H1 (cell line): ENCODE data around the gene DICER1. TPM values are rescaled to one million over a fixed set of nuclear protein-coding genes. Genes with fewer than 3 reads are reported as not detected.

Source experiments
- CTCF ChIA-PET: fragments of 300-600 bp; sonication (Branson Sonifier 250); formaldehyde crosslinking; loops from one replicate; lab custom pipeline; 2021; ENCODE audit not compliant: partially characterized antibody; lab: Charles Lee
- POLR2A ChIA-PET: fragments of 300-600 bp; sonication (Branson Sonifier 250); formaldehyde crosslinking; loops from one replicate; lab custom pipeline; 2021; ENCODE audit warnings: inconsistent platforms; ENCODE audit not compliant: partially characterized antibody; lab: Charles Lee
- DNase-seq, 2 experiments: peaks; one replicate each; pipeline versions ENCODE4 v3.0.0 to v3.0.0-alpha.2; 2010 to 2022; ENCODE audit warnings: low spot score in 2 of 2, low read depth in 1 of 2, mixed read lengths in 1 of 2
- FAIRE-seq: peaks from 2 replicates; lab custom pipeline; 2011; peaks lifted over from hg19 to GRCh38; lab: Jason Lieb, UNC
- H2AFZ ChIP-seq: 2 replicates; pipeline ENCODE4 v1.8.1; 2012; ENCODE audit warnings: low read length, inconsistent platforms
- H2AK5ac ChIP-seq: 2 replicates; pipeline ENCODE4 v1.6.1; 2013; ENCODE audit warnings: low read depth, low read length
- H2BK120ac ChIP-seq: replicated peaks from 2 replicates; pipeline ENCODE3; 2013; ENCODE audit warnings: low read depth, low read length, inconsistent platforms
- H2BK12ac ChIP-seq: 2 replicates; pipeline ENCODE4 v1.6.1; 2013; ENCODE audit warnings: low read depth, low read length
- H2BK15ac ChIP-seq: 2 replicates; pipeline ENCODE4 v1.6.1; 2013; ENCODE audit warnings: low read length
- H2BK20ac ChIP-seq: 2 replicates; pipeline ENCODE4 v1.6.1; 2013; ENCODE audit warnings: low read length
- H2BK5ac ChIP-seq: 2 replicates; pipeline ENCODE4 v1.6.1; 2013; ENCODE audit warnings: low read depth, low read length
- H3K14ac ChIP-seq: 2 replicates; pipeline ENCODE4 v1.6.1; 2013; ENCODE audit warnings: inconsistent platforms; ENCODE audit not compliant: insufficient read length
- H3K18ac ChIP-seq: 2 replicates; pipeline ENCODE4 v1.6.1; 2013; ENCODE audit warnings: low read length; ENCODE audit errors: extremely low read depth
- H3K23ac ChIP-seq: 2 replicates; pipeline ENCODE4 v1.6.1; 2013; ENCODE audit warnings: inconsistent platforms; ENCODE audit not compliant: insufficient read length
- H3K23me2 ChIP-seq: 2 replicates; pipeline ENCODE4 v1.6.1; 2013; ENCODE audit warnings: low read depth, low read length
- H3K27ac ChIP-seq: 2 replicates; pipeline ENCODE4 v1.6.1; 2011; ENCODE audit warnings: low read depth, low read length, inconsistent platforms
- H3K27me3 ChIP-seq, 4 experiments: replicated peaks in 1 of 4; 1 replicate in 1 of 4; 2 replicates in 3 of 4; pipeline versions ENCODE4 v1.6.1 to v1.8.1; 2011 to 2013; ENCODE audit warnings: low read length in 3 of 4, mild to moderate bottlenecking in 3 of 4, inconsistent platforms in 2 of 4, mixed read lengths in 2 of 4, moderate library complexity in 1 of 4; ENCODE audit not compliant: control insufficient read depth in 3 of 4, insufficient read depth in 3 of 4; ENCODE audit errors: extremely low read depth in 1 of 4
- H3K36me3 ChIP-seq, 4 experiments: 2 replicates each; pipeline versions ENCODE4 v1.6.1 to v1.8.1; 2011 to 2013; ENCODE audit warnings: mild to moderate bottlenecking in 4 of 4, low read length in 3 of 4, moderate library complexity in 2 of 4, control low read depth in 1 of 4, inconsistent platforms in 1 of 4; ENCODE audit not compliant: insufficient read depth in 4 of 4, control insufficient read depth in 2 of 4
- H3K4ac ChIP-seq: replicated peaks from 2 replicates; pipeline ENCODE3; 2013; ENCODE audit warnings: low read length, low read depth, mixed read lengths, inconsistent platforms; ENCODE audit not compliant: insufficient read length
- H3K4me1 ChIP-seq, 4 experiments: replicated peaks in 1 of 4; 1 replicate in 1 of 4; 2 replicates in 3 of 4; pipeline versions ENCODE4 v1.6.1 to v1.8.1; 2011 to 2013; ENCODE audit warnings: low read length in 3 of 4, inconsistent platforms in 2 of 4, mixed read lengths in 1 of 4; ENCODE audit not compliant: insufficient read depth in 4 of 4, control insufficient read depth in 3 of 4
- H3K4me2 ChIP-seq, 2 experiments: 2 replicates each; pipeline versions ENCODE4 v1.6.1 to v1.8.1; 2011 to 2013; ENCODE audit warnings: low read depth in 2 of 2, low read length in 2 of 2, control low read depth in 1 of 2, inconsistent platforms in 1 of 2, mild to moderate bottlenecking in 1 of 2; ENCODE audit not compliant: insufficient read depth in 1 of 2
- H3K4me3 ChIP-seq, 4 experiments: fragments of 200-600, 300-600 bp in 1 of 4; sonication (generic), shearing (Covaris generic), sonication (Bioruptor Twin) in 1 of 4; 2 replicates each; pipeline versions ENCODE4 v1.5.1 to v1.8.1; 2011 to 2016; ENCODE audit warnings: low read length in 4 of 4, low read depth in 3 of 4, control low read depth in 2 of 4, inconsistent platforms in 2 of 4, mild to moderate bottlenecking in 2 of 4, mixed read lengths in 1 of 4, moderate library complexity in 1 of 4; ENCODE audit not compliant: insufficient read depth in 2 of 4; ENCODE audit errors: extremely low read depth in 1 of 4
- H3K56ac ChIP-seq: replicated peaks from 2 replicates; pipeline ENCODE3; 2013; ENCODE audit warnings: low read depth, mild to moderate bottlenecking, mixed read lengths, low read length, inconsistent platforms; ENCODE audit not compliant: insufficient read length
- H3K79me1 ChIP-seq: 2 replicates; pipeline ENCODE4 v1.6.1; 2013; ENCODE audit warnings: low read depth, low read length, control low read depth
- H3K79me2 ChIP-seq, 2 experiments: 2 replicates each; pipeline versions ENCODE4 v1.6.1 to v1.8.1; 2012 to 2013; ENCODE audit warnings: low read length in 2 of 2, mild to moderate bottlenecking in 2 of 2, inconsistent platforms in 1 of 2; ENCODE audit not compliant: insufficient read depth in 2 of 2, control insufficient read depth in 1 of 2
- H3K9ac ChIP-seq, 4 experiments: replicated peaks in 1 of 4; 1 replicate in 1 of 4; 2 replicates in 3 of 4; pipeline versions ENCODE4 v1.6.1 to v1.8.1; 2011 to 2013; ENCODE audit warnings: low read depth in 3 of 4, low read length in 3 of 4, control low read depth in 2 of 4, mild to moderate bottlenecking in 2 of 4, moderate library complexity in 2 of 4, inconsistent platforms in 1 of 4; ENCODE audit errors: extremely low read depth in 1 of 4
- H3K9me3 ChIP-seq, 2 experiments: 2 replicates each; pipeline versions ENCODE4 v1.6.1 to v1.8.1; 2012 to 2013; ENCODE audit warnings: mild to moderate bottlenecking in 2 of 2, moderate library complexity in 2 of 2, control low read depth in 1 of 2, inconsistent platforms in 1 of 2, low read depth in 1 of 2, low read length in 1 of 2, mixed read lengths in 1 of 2; ENCODE audit not compliant: insufficient read depth in 2 of 2
- H4K20me1 ChIP-seq, 2 experiments: replicated peaks in 1 of 2; 2 replicates each; pipeline versions ENCODE3 to v1.8.1; 2011 to 2013; ENCODE audit warnings: inconsistent platforms in 2 of 2, low read length in 2 of 2, mild to moderate bottlenecking in 1 of 2; ENCODE audit not compliant: insufficient read depth in 2 of 2, control insufficient read depth in 1 of 2
- H4K5ac ChIP-seq: 2 replicates; pipeline ENCODE4 v1.6.1; 2013; ENCODE audit warnings: low read length, low read depth, mixed read lengths, inconsistent platforms; ENCODE audit not compliant: insufficient read length
- H4K8ac ChIP-seq: 2 replicates; pipeline ENCODE4 v1.8.0; 2013; ENCODE audit warnings: mild to moderate bottlenecking, moderate library complexity, low read length, inconsistent platforms; ENCODE audit not compliant: insufficient read depth; ENCODE audit errors: extremely low read depth
- H4K91ac ChIP-seq: replicated peaks from 2 replicates; pipeline ENCODE3; 2013; ENCODE audit warnings: low read length, mixed read lengths, inconsistent platforms; ENCODE audit not compliant: insufficient read length
- BCL11A ChIP-seq, 2 experiments: IDR thresholded peaks; one replicate each; pipeline ENCODE4 v1.6.1; 2011; ENCODE audit warnings: low read depth in 2 of 2, low read length in 2 of 2, mild to moderate bottlenecking in 2 of 2
- BRCA1 ChIP-seq: IDR thresholded peaks from 2 replicates; pipeline ENCODE4 v1.6.1; 2012; ENCODE audit warnings: low read depth, low read length, improper control_type of control experiment
- CREB1 ChIP-seq: IDR thresholded peaks from 2 replicates; pipeline ENCODE4 v1.6.1; 2012; ENCODE audit warnings: inconsistent platforms
- E2F6 ChIP-seq: IDR thresholded peaks from 2 replicates; pipeline ENCODE4 v1.6.1; 2012; ENCODE audit warnings: inconsistent platforms
- MAX ChIP-seq: IDR thresholded peaks from 2 replicates; pipeline ENCODE4 v1.6.1; 2012; ENCODE audit warnings: inconsistent platforms
- NANOG ChIP-seq: IDR thresholded peaks from 2 replicates; pipeline ENCODE4 v1.6.1; 2011; ENCODE audit warnings: low read length, low read depth, mild to moderate bottlenecking, inconsistent platforms; ENCODE audit not compliant: insufficient read depth, poor library complexity, severe bottlenecking
- RAD21 ChIP-seq, 2 experiments: IDR thresholded peaks in 1 of 2; conservative IDR thresholded peaks in 1 of 2; 2 replicates each; pipeline ENCODE4 v1.6.1; 2011; ENCODE audit warnings: low read depth in 2 of 2, low read length in 2 of 2, improper control_type of control experiment in 1 of 2, inconsistent platforms in 1 of 2, mild to moderate bottlenecking in 1 of 2, moderate library complexity in 1 of 2
- SP1 ChIP-seq: IDR thresholded peaks from 2 replicates; pipeline ENCODE4 v1.6.1; 2011; ENCODE audit warnings: low read depth, low read length
- SRF ChIP-seq: IDR thresholded peaks from 2 replicates; pipeline ENCODE4 v1.6.1; 2011; ENCODE audit warnings: mild to moderate bottlenecking, low read depth, low read length, moderate library complexity
- YY1 ChIP-seq: IDR thresholded peaks from 2 replicates; pipeline ENCODE4 v1.6.1; 2011; ENCODE audit warnings: low read depth, mild to moderate bottlenecking, low read length
- ZNF274 ChIP-seq: IDR thresholded peaks from 2 replicates; pipeline ENCODE4 v1.7.0; 2012; ENCODE audit warnings: low read length, borderline replicate concordance; ENCODE audit errors: extremely low read depth
- WGBS, 2 experiments: shearing (Covaris generic) in 1 of 2; methylation state at CpG; one replicate each; pipeline versions ENCODE4 v1.1.6 to v1.1.7; 2013 to 2015; ENCODE audit warnings: low lambda C conversion rate in 2 of 2, mixed read lengths in 2 of 2, inconsistent platforms in 1 of 2, low coverage in 1 of 2, missing lambda C conversion rate in 1 of 2; ENCODE audit not compliant: insufficient replicate concordance in 2 of 2, insufficient coverage in 1 of 2, insufficient read length in 1 of 2; ENCODE audit errors: extremely low coverage in 1 of 2, missing lambda C conversion rate in 1 of 2; 5-methylcytosine and 5-hydroxymethylcytosine counted together
- polyA plus RNA-seq, 7 experiments: library from polyadenylated mRNA; depleted of rRNA in 3 of 7; stranded (reverse) in 5 of 7; unstranded in 2 of 7; fragments of >200 nt in 5 of 7; fragments of 200-250 nt in 2 of 7; gene quantifications; 1 replicate in 5 of 7; 2 replicates in 1 of 7; 4 replicates in 1 of 7; pipeline versions ENCODE4 v1.2.1 to v1.2.3, GENCODE V29; 2011 to 2013; ENCODE audit warnings: missing spikeins in 2 of 7, mixed read lengths in 2 of 7
- total RNA-seq: library from RNA; stranded (reverse); fragmentation: NEBNext Ultra II Directional; extraction: Animal tissue kit (Norgen Biotek cat#: 25700); gene quantifications from 2 replicates; pipeline ENCODE4 v1.2.1, GENCODE V29; 2021

The DICER1 gene
- total and polyA plus RNA-seq, 2 of the 8 experiments (the other 6 are each of a cell fraction or from before 2014, with no cell fraction given): 11.9 to 61.8 TPM

- Histone ChIP-seq H4K20me1 (no peaks in the 10 kb centered on the region), H3K9me3 (no peaks in the 10 kb centered on the region), H3K27ac (no peak overlapping the region), H3K27me3 (no peaks in the 10 kb centered on the region), H2AK5ac (no peak overlapping the region), H2BK20ac (no peak overlapping the region), H2AFZ (no peak overlapping the region), H3K23ac (no peak overlapping the region), H3K23me2 (no peaks in the 10 kb centered on the region), H2BK5ac (no peak overlapping the region), H3K4me2 (no peak overlapping the region), H2BK12ac (no peak overlapping the region), H4K8ac (no peak overlapping the region), H3K79me2 (no peaks in the 10 kb centered on the region), H3K4ac (no peak overlapping the region), H3K36me3 (no peaks in the 10 kb centered on the region), H2BK15ac (no peak overlapping the region), H4K5ac (no peak overlapping the region), H3K56ac (no peak overlapping the region), H3K4me1 (no peaks in the 10 kb centered on the region), H4K91ac (no peak overlapping the region), H3K9ac (no peak overlapping the region), H3K79me1 (no peaks in the 10 kb centered on the region), H3K18ac (no peak overlapping the region), H2BK120ac (no peak overlapping the region), H3K14ac (no peak overlapping the region), H3K4me3 (no peak overlapping the region)
- DNase-seq: no peak
- no peak for FAIRE-seq
- CTCF ChIA-PET: interaction anchor here (1.0 to 1.2 kb wide), 2 partner anchors 8 to 103 kb away, joined by 3 read pairs; no protein-coding TSS in a partner anchor
- POLR2A ChIA-PET: no interaction called here
- 86% methylated on average over 7 of the region's 7 CpGs; no CpG with 5 or more reads in 1 of the 2 experiments for WGBS, 2 experiments
- TF ChIP-seq RAD21 (IDR thresholded peaks at IDR 0.05 in 1 of 2, conservative IDR thresholded peaks at IDR 0.05 in 1 of 2; ENCODE audit: low read depth in 2 of 2, low read length in 2 of 2) (no peak), ZNF274 (no peak), SP1 (no peak), NANOG (no peak), BCL11A (IDR thresholded peaks at IDR 0.05; ENCODE audit: low read depth in 2 of 2, low read length in 2 of 2) (no peak), CREB1 (no peak), MAX (no peak), SRF (no peak), BRCA1 (no peak), E2F6 (no peak), YY1 (no peak)
Measured at GRCh38 chr14:95190857-95191256, 33.5 kb upstream of the DICER1 start.
